GM12874 (cell line): Measurements from ENCODE around the gene RLN3.

Source experiments
- CTCF ChIP-seq: IDR thresholded peaks from 2 replicates; pipeline ENCODE4 v1.5.1; 2011; ENCODE audit warnings: low read depth, mild to moderate bottlenecking, control low read depth, low read length, moderate library complexity; ENCODE audit not compliant: insufficient read depth

RLN3 gene

GRCh38 chr19:14073261-14073924, 45.4 kb downstream of the RLN3 start:
- peak; percentile 77 for TF ChIP-seq CTCF

GRCh38 chr19:14073925-14074838, 46.2 kb downstream of the RLN3 start:
- no peak for TF ChIP-seq CTCF

- TF ChIP-seq CTCF = no peak
These were observed 50.5 kb downstream of the RLN3 start for GRCh38 chr19:14078411-14078810.
